A549 treated with AZD2906 at 1 μM for 4 hours (cell line): ENCODE measurements around the gene AK1. TPM values are rescaled to one million over a fixed set of nuclear protein-coding genes. Genes with fewer than 3 reads are reported as not detected.

Experiments used
- total RNA-seq: library from RNA; stranded (reverse); fragments of 200-300 nt; extraction: Qiagen RNA extraction; gene quantifications from 5 replicates; pipeline ENCODE4 v1.2.3, GENCODE V29; 2022

Gene AK1, protein sequence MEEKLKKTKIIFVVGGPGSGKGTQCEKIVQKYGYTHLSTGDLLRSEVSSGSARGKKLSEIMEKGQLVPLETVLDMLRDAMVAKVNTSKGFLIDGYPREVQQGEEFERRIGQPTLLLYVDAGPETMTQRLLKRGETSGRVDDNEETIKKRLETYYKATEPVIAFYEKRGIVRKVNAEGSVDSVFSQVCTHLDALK
- 40.5 to 83.7 TPM (median 75.3 TPM) in 5 replicates for total RNA-seq

DNA sequence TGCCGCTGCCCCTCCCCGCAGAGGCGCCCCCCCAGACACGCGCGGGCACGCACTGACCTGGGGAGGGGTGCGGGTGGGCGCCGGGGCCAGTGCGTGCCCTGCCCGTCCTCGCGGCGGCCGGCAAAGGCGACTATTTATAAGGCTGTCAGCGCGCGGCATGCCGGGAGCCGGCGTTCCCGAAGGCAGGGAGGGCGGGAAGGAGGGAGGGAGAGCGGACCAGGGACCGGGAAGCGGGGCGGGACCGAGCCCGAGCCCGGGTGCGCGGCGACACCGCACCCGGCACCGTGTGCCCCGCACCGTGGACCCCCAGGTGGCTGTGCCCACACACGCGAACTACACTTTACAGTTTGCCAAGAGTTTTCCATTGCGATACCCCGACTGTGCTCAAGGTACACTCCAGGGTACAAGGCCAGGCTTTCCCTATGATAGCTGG is at the start of gene AK1:
Gene AK1, minus strand, starts transcription at position 110 of the 433 bp plus-strand sequence. CDS start 3,058 bp downstream, outside the sequence.

DNA sequence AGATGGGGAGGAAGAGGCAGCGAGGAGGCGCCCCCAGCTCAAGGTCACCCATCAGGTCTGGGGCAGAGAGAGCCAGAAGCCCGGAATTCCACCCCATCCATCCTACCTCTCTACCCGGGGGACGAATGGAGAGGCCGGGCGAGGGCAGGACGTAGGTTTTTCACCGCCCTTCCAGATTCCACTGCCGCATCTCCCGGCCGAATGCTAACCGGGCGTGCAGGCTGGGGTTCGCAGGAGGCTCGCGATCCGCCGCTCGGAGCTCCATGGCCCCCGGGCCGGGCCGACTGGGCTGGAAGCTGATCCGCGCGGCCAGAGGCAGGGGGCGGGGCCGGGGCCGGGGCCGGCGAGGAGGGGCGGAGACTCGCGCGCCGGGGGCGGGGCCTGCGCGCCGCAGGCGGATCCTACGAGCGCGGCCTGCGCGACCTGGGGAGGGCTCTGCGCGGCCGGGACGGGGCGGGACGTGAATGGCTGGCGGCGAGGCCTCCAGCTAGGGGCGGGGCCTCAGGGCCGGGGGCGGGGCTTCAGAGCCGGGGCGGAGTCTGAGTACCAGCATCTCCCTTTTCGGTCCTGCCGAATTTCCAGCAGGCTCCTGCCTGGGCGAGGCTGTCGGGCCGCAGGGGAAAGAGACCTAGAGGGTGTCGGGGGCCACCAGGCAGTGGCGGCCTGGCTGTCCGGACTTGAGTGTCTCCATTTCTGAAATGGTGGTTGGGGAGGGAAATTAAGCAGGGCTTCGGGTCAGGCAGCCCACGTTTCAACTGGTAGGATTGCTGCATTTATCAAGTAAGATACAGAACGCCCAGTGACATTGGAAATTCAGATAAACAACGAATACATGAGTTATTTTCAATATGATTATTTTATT is 39.5 kb upstream of the AK1 start, which contains the start of gene ST6GALNAC4:
Gene ST6GALNAC4, minus strand, starts transcription at position 322 of the 862 bp plus-strand sequence. CDS start 622 bp downstream, outside the sequence.

DNA sequence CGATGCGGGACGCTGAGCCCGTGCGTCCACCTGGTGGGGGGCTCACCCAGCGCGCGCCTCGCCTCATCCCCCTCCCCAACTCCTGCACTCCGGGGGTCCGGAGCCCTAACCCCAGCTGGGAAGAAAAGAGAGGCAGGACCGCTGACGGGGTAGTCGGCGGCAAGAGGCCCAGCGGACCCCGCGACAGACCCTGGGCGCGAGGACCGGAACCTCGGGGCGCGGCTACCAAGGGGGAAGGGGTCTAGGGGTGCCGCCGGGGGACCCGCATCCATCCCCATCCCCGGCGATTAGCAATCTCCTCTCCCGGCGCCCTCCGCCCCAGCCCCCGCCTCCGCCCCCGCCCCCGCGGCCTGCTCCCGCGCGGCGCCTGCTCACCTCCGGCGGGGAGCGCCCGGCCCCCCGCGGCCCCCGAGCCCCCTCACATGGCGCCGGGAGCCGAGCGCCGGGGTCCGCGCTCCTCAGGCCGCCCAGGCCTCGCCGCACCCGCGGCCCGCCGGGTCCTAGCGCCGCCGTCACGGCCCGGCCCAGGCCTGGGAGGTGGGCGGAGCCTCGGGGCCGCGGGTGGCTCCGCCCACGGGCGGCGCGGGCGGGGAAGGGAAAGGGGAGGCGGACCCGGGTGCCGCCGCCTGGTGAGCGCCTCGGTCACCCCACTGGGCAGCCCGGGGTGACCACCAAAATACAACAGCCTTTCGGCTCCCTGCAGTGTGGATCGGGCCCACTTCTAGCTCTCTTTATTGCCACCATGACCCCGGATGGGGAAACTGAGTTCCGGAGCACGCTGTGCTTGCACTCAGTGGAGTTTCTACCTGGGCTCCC is 21.9 kb upstream of the AK1 start, which contains the start of gene ST6GALNAC6:
Gene ST6GALNAC6, minus strand, starts transcription at position 476 of the 816 bp plus-strand sequence. CDS start 1,622 bp downstream, outside the sequence.

DNA sequence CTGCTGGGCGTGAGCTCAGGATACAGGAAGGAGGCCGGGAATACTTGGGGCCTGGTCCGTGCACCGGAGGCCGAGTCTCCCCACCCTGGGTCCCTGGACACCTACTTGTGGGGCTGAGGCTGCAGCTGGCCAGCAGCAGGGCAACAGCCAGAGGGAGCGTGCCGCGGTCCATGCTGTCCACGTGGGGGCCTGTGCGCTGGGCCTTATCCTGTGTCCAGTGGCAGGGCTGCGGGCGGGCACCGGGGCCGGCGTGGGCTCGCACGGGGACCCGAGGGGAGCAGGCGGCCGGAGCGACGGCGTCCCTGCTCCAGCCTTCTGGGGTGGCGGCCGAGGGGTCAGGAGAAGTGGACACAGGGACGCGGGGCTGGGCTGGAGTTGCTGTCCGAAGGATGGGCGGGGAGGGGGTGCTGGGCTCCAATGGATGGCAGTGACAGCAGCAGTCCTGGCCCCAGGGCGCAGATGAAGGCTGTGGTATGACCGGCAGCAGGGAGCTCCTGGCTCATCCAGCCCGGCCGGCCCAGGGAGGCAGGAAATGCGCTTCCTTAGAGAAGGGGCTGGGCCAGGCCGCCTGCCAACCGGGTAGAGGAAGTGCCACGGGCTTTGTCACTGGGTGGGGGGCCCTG is 23.2 kb downstream of the AK1 start, which contains the start of gene ENG:
Gene ENG, minus strand, starts transcription at position 475 of the 623 bp plus-strand sequence. Its CDS starts 303 bp downstream, at position 172.

Other genes starting within 250 kb of the AK1 start
- gene CFAP157, start 170.7 kb downstream of the AK1 start, total RNA-seq: 0.02 to 0.09 TPM (median 0.06 TPM) in 4 of 5 replicates, not detected in the other
- gene PTRH1, start 162.0 kb downstream of the AK1 start, total RNA-seq: 13.9 to 23.8 TPM (median 22.7 TPM) in 5 replicates
- 0.02 to 0.06 TPM (median 0.05 TPM) in 5 replicates for gene TTC16, start 161.6 kb downstream of the AK1 start, total RNA-seq
- 12.0 to 18.9 TPM (median 16.7 TPM) in 5 replicates for gene TOR2A, start 142.4 kb downstream of the AK1 start, total RNA-seq
- gene SH2D3C, start 99.0 kb downstream of the AK1 start, total RNA-seq: 0.05 to 0.16 TPM (median 0.08 TPM) in 4 of 5 replicates, not detected in the other
- gene CDK9, start 91.6 kb downstream of the AK1 start, total RNA-seq: 41.7 to 49.1 TPM (median 45.3 TPM) in 5 replicates
- gene FPGS, start 74.8 kb downstream of the AK1 start, total RNA-seq: 46.4 to 54.0 TPM (median 47.7 TPM) in 5 replicates
- 0.10 to 0.15 TPM (median 0.13 TPM) in 5 replicates for gene ENG, start 23.0 kb downstream of the AK1 start, total RNA-seq
- gene ST6GALNAC6, start 21.9 kb upstream of the AK1 start, total RNA-seq: 18.7 to 22.7 TPM (median 22.1 TPM) in 5 replicates
- 14.2 to 16.2 TPM (median 15.7 TPM) in 5 replicates for gene ST6GALNAC4, start 39.4 kb upstream of the AK1 start, total RNA-seq
- gene PIP5KL1, start 53.1 kb upstream of the AK1 start, total RNA-seq: 1.1 to 2.4 TPM (median 1.8 TPM) in 5 replicates
- 32.7 to 43.3 TPM (median 42.9 TPM) in 5 replicates for gene DPM2, start 60.2 kb upstream of the AK1 start, total RNA-seq
- gene EEIG1, start 103.3 kb upstream of the AK1 start, total RNA-seq: 36.3 to 51.9 TPM (median 38.3 TPM) in 5 replicates
- gene NAIF1, start 189.6 kb upstream of the AK1 start, total RNA-seq: 4.8 to 8.0 TPM (median 7.0 TPM) in 5 replicates
- 7.6 to 8.9 TPM (median 8.7 TPM) in 5 replicates for gene SLC25A25, start 190.6 kb upstream of the AK1 start, total RNA-seq